ENCODE results near the gene LRMDA. TPM values are rescaled to one million over a fixed set of nuclear protein-coding genes. Genes with fewer than 3 reads are reported as not detected.

The LRMDA gene
- total RNA-seq, 4 donors from 2014 or later, result 7.3 to 20.1 (median 8.4) TPM

GRCh38 chr10:75708060-75708459 lies 276.6 kb downstream of the LRMDA start:
- TF ChIP-seq CTCF (IDR thresholded peaks at IDR 0.05), result no peak
- H3K4me3 ChIP-seq, result no peak overlapping the region
- H3K27me3 ChIP-seq, result no peaks in the 10 kb centered on the region
- no peaks in the 10 kb centered on the region for H3K36me3 ChIP-seq
- WGBS, 2 donors (ENCODE audit: low coverage in 1 of 2), result 23 to 73% methylated on average over 8 to 9 of the region's 9 CpGs
- H3K9me3 ChIP-seq, result no peaks in the 10 kb centered on the region
- peaks cover 0 to 50% (median 0%) of the 10 kb centered on the region in 3 donors for H3K4me1 ChIP-seq
- peak overlapping the region in 3 of 4 donors; percentile 47 to 76 (median 62) for H3K27ac ChIP-seq
- ATAC-seq, result peak; percentile 62

GRCh38 chr10:75709245-75709644 lies 277.8 kb downstream of the LRMDA start:
- Histone ChIP-seq H3K4me3 (no peak overlapping the region), H3K36me3 (no peaks in the 10 kb centered on the region), H3K27ac (no peak overlapping the region), H3K9me3 (no peaks in the 10 kb centered on the region), H3K4me1 (peaks cover 0 to 57% (median 0%) of the 10 kb centered on the region in 3 donors), H3K27me3 (no peaks in the 10 kb centered on the region)
- no peak for ATAC-seq
- no peak for TF ChIP-seq POLR2A (IDR thresholded peaks at IDR 0.05)
- no peak for TF ChIP-seq POLR2AphosphoS5 (IDR thresholded peaks at IDR 0.05)
- no peak for TF ChIP-seq CTCF (IDR thresholded peaks at IDR 0.05)
- TF ChIP-seq EP300 (IDR thresholded peaks at IDR 0.05), result no peak
- 80 to 92% methylated on average over 4 of the region's 4 CpGs for WGBS, 2 donors (ENCODE audit: low coverage in 1 of 2)

GRCh38 chr10:75709811-75710210 lies 278.4 kb downstream of the LRMDA start:
- Histone ChIP-seq H3K27me3 (no peaks in the 10 kb centered on the region), H3K9me3 (no peaks in the 10 kb centered on the region), H3K4me1 (peaks cover 0 to 57% (median 0%) of the 10 kb centered on the region in 3 donors), H3K36me3 (no peaks in the 10 kb centered on the region), H3K4me3 (no peak overlapping the region), H3K27ac (no peak overlapping the region)
- 86 to 87% methylated on average over 3 of the region's 3 CpGs for WGBS, 2 donors (ENCODE audit: low coverage in 1 of 2)
- no peak for ATAC-seq
- TF ChIP-seq EP300 (IDR thresholded peaks at IDR 0.05), result no peak
- TF ChIP-seq CTCF (IDR thresholded peaks at IDR 0.05), result no peak
- TF ChIP-seq POLR2A (IDR thresholded peaks at IDR 0.05), result no peak
- no peak for TF ChIP-seq POLR2AphosphoS5 (IDR thresholded peaks at IDR 0.05)

GRCh38 chr10:75712242-75712880 lies 280.9 kb downstream of the LRMDA start:
- ATAC-seq, result peak; percentile 19
- H3K36me3 ChIP-seq, result no peaks in the 10 kb centered on the region
- 60 to 64% methylated on average over 5 to 14 of the region's 22 CpGs for WGBS, 2 donors (ENCODE audit: low coverage in 1 of 2)
- no peaks in the 10 kb centered on the region for H3K9me3 ChIP-seq
- H3K27me3 ChIP-seq, result no peaks in the 10 kb centered on the region
- peaks cover 0 to 49% (median 0%) of the 10 kb centered on the region in 3 donors for H3K4me1 ChIP-seq
- TF ChIP-seq POLR2AphosphoS5 (IDR thresholded peaks at IDR 0.05) (no peak), EP300 (IDR thresholded peaks at IDR 0.05) (no peak), CTCF (IDR thresholded peaks at IDR 0.05) (no peak), POLR2A (IDR thresholded peaks at IDR 0.05) (no peak)
- H3K4me3 ChIP-seq, result peak overlapping the region in 1 of 2 donors; percentile 27
- H3K27ac ChIP-seq, result no peak overlapping the region

- no peak for ATAC-seq
- TF ChIP-seq POLR2AphosphoS5 (IDR thresholded peaks at IDR 0.05) (no peak), EP300 (IDR thresholded peaks at IDR 0.05) (no peak), POLR2A (IDR thresholded peaks at IDR 0.05) (no peak), CTCF (IDR thresholded peaks at IDR 0.05) (no peak)
- H3K27me3 ChIP-seq, result no peaks in the 10 kb centered on the region
- H3K27ac ChIP-seq, result no peak overlapping the region
- WGBS, 2 donors (ENCODE audit: low coverage in 1 of 2), result 95 to 100% methylated on average over 2 of the region's 3 CpGs
- H3K4me1 ChIP-seq, result peaks cover 0 to 20% (median 0%) of the 10 kb centered on the region in 3 donors
- H3K4me3 ChIP-seq, result no peak overlapping the region
- no peaks in the 10 kb centered on the region for H3K9me3 ChIP-seq
- H3K36me3 ChIP-seq, result no peaks in the 10 kb centered on the region
Measured at GRCh38 chr10:75716506-75716905, 285.1 kb downstream of the LRMDA start.
